OCI-LY7 (cell line): ENCODE results near the gene TTF2. TPM values are rescaled to one million over a fixed set of nuclear protein-coding genes. Genes with fewer than 3 reads are reported as not detected.
"Not testable (repeated sequence)": the region's sequence is repeated elsewhere in the genome, so short reads cannot be mapped to it uniquely, and the experiment has no call there.

Source experiments
- BruUV-seq: library from RNA; stranded (reverse); fragments of 400-500 nt; replicated peaks from 2 replicates; lab custom pipeline; 2021; lab: Mats Ljungman, UMichigan
- CTCF ChIA-PET: fragments of 300-600 bp; sonication (Branson Sonifier 250); formaldehyde crosslinking; loops from one replicate; lab custom pipeline; 2022; ENCODE audit warnings: antibody characterized with exemption; ENCODE audit not compliant: unreplicated experiment; lab: Charles Lee
- POLR2A ChIA-PET: fragments of 300-600 bp; sonication (Branson Sonifier 250); formaldehyde crosslinking; loops from one replicate; lab custom pipeline; 2022; ENCODE audit warnings: antibody characterized with exemption; lab: Charles Lee
- DNase-seq: peaks from one replicate; pipeline ENCODE4 v3.0.0-alpha.2; 2015; ENCODE audit warnings: low spot score
- H2AFZ ChIP-seq: fragments of 200-600 bp; sonication (generic), shearing (Covaris generic); 2 replicates; pipeline ENCODE4 v1.6.1; 2014; ENCODE audit warnings: mild to moderate bottlenecking, antibody characterized with exemption, low read length, moderate library complexity
- H3K27ac ChIP-seq: fragments of 200-600 bp; sonication (generic); 2 replicates; pipeline ENCODE4 v1.5.1; 2014; ENCODE audit warnings: mixed run types, low read depth, mild to moderate bottlenecking, moderate library complexity, low read length, inconsistent platforms; ENCODE audit not compliant: poor library complexity, severe bottlenecking
- H3K36me3 ChIP-seq: fragments of 200-600 bp; sonication (generic); 2 replicates; pipeline ENCODE4 v1.6.1; 2014; ENCODE audit warnings: mild to moderate bottlenecking, antibody characterized with exemption, low read length, moderate library complexity, mixed read lengths; ENCODE audit not compliant: insufficient read depth
- H3K4me1 ChIP-seq: fragments of 200-600 bp; sonication (generic); 2 replicates; pipeline ENCODE4 v1.5.1; 2014; ENCODE audit warnings: mild to moderate bottlenecking, low read length; ENCODE audit not compliant: insufficient read depth, poor library complexity, severe bottlenecking
- H3K4me2 ChIP-seq: fragments of 200-600 bp; sonication (generic); 2 replicates; pipeline ENCODE4 v1.6.1; 2014; ENCODE audit warnings: mild to moderate bottlenecking, low read length
- H3K4me3 ChIP-seq: fragments of 200-600 bp; sonication (generic); 2 replicates; pipeline ENCODE4 v1.5.1; 2014; ENCODE audit warnings: mild to moderate bottlenecking, low read depth, low read length; ENCODE audit not compliant: poor library complexity, severe bottlenecking
- H3K79me2 ChIP-seq: fragments of 200-600 bp; sonication (generic); 2 replicates; pipeline ENCODE4 v1.6.1; 2016; ENCODE audit warnings: low read depth, mild to moderate bottlenecking, low read length, moderate library complexity, mixed read lengths; ENCODE audit not compliant: insufficient read depth
- H3K9me2 ChIP-seq: fragments of 200-600 bp; sonication (generic); 2 replicates; pipeline ENCODE4 v1.6.1; 2016; ENCODE audit warnings: mild to moderate bottlenecking, low read length, mixed read lengths; ENCODE audit not compliant: insufficient read depth
- H3K9me3 ChIP-seq: fragments of 200-600 bp; sonication (generic); 2 replicates; pipeline ENCODE4 v1.6.1; 2014; ENCODE audit warnings: mild to moderate bottlenecking, mixed run types, low read length, mixed read lengths
- H4K20me1 ChIP-seq: fragments of 200-600 bp; sonication (generic); 2 replicates; pipeline ENCODE4 v1.6.1; 2014; ENCODE audit warnings: mild to moderate bottlenecking, antibody characterized with exemption, low read length, moderate library complexity, mixed read lengths; ENCODE audit not compliant: insufficient read depth
- EZH2phosphoT487 ChIP-seq: fragments of 200-600 bp; sonication (generic); IDR thresholded peaks from 2 replicates; pipeline ENCODE4 v1.6.1; 2018; ENCODE audit warnings: low read depth, borderline replicate concordance, mild to moderate bottlenecking, mixed run types, antibody characterized with exemption, low read length, moderate library complexity, mixed read lengths
- intact Hi-C: fragments of 100-400 bp; cut with micrococcal nuclease; formaldehyde crosslinking; loops from one replicate; pipeline ENCODE4 v1.10.0; 2022; ENCODE audit not compliant: unreplicated experiment
- total RNA-seq, 2 experiments: library from RNA; depleted of rRNA in 1 of 2; stranded (reverse); fragments of >200 nt in 1 of 2; shearing (Covaris generic) in 1 of 2; gene quantifications; 2 replicates each; pipeline ENCODE4 v1.2.3, GENCODE V29; 2014 to 2022
- TF ChIP-seq, protein P1 (sequence below): fragments of 200-600 bp; sonication (generic); conservative IDR thresholded peaks from 2 replicates; pipeline ENCODE4 v1.5.1; 2014; ENCODE audit warnings: mild to moderate bottlenecking, antibody characterized with exemption, low read length, moderate library complexity, mixed read lengths

Gene TTF2
- total RNA-seq, 2 experiments from 2014 or later = 81.3 to 133 TPM

- intact Hi-C loops = no loop called here
- no peaks in the 10 kb centered on the region for H3K4me1 ChIP-seq
- H3K4me2 ChIP-seq = no peak overlapping the region
- H3K9me3 ChIP-seq = no peaks in the 10 kb centered on the region
- DNase-seq = no peak
- no peaks in the 10 kb centered on the region for H3K36me3 ChIP-seq
- H3K79me2 ChIP-seq = no peaks in the 10 kb centered on the region
- H3K4me3 ChIP-seq = no peak overlapping the region
- no peaks in the 10 kb centered on the region for H3K9me2 ChIP-seq
- H4K20me1 ChIP-seq = no peaks in the 10 kb centered on the region; the same call in 1 of the 2 replicates
- TF ChIP-seq, protein P1, sequence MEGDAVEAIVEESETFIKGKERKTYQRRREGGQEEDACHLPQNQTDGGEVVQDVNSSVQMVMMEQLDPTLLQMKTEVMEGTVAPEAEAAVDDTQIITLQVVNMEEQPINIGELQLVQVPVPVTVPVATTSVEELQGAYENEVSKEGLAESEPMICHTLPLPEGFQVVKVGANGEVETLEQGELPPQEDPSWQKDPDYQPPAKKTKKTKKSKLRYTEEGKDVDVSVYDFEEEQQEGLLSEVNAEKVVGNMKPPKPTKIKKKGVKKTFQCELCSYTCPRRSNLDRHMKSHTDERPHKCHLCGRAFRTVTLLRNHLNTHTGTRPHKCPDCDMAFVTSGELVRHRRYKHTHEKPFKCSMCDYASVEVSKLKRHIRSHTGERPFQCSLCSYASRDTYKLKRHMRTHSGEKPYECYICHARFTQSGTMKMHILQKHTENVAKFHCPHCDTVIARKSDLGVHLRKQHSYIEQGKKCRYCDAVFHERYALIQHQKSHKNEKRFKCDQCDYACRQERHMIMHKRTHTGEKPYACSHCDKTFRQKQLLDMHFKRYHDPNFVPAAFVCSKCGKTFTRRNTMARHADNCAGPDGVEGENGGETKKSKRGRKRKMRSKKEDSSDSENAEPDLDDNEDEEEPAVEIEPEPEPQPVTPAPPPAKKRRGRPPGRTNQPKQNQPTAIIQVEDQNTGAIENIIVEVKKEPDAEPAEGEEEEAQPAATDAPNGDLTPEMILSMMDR = no peak
- TF ChIP-seq EZH2phosphoT487 = no peak
- ChIA-PET CTCF (no interaction called here), POLR2A (no interaction called here)
- no TSS peak for BruUV-seq
- no peak overlapping the region for H3K27ac ChIP-seq
- no peak overlapping the region for H2AFZ ChIP-seq
These were observed 56.6 kb downstream of the TTF2 start for GRCh38 chr1:117116784-117117130.

- no peak for DNase-seq
- intact Hi-C loops = no loop called here
- no TSS peak for BruUV-seq
- TF ChIP-seq EZH2phosphoT487 = no peak
- TF ChIP-seq, protein P1 = no peak
- H3K4me2 ChIP-seq = no peak overlapping the region
- no peaks in the 10 kb centered on the region for H3K79me2 ChIP-seq
- CTCF ChIA-PET = no interaction called here
- H3K9me2 ChIP-seq = no peaks in the 10 kb centered on the region
- H3K36me3 ChIP-seq = no peaks in the 10 kb centered on the region
- POLR2A ChIA-PET = no interaction called here
- no peak overlapping the region for H3K27ac ChIP-seq
- H2AFZ ChIP-seq = no peak overlapping the region
- no peaks in the 10 kb centered on the region for H3K4me1 ChIP-seq
- no peaks in the 10 kb centered on the region; the same call in 1 of the 2 replicates for H4K20me1 ChIP-seq
- no peak overlapping the region for H3K4me3 ChIP-seq
- H3K9me3 ChIP-seq = no peaks in the 10 kb centered on the region
These were observed 57.6 kb downstream of the TTF2 start for GRCh38 chr1:117117697-117118096.

- TF ChIP-seq EZH2phosphoT487 = no peak
- TF ChIP-seq, protein P1 = no peak
- ChIA-PET CTCF (no interaction called here), POLR2A (no interaction called here)
- Histone ChIP-seq H3K36me3 (no peaks in the 10 kb centered on the region), H3K27ac (no peak overlapping the region), H3K9me2 (no peaks in the 10 kb centered on the region), H4K20me1 (no peaks in the 10 kb centered on the region; the same call in 1 of the 2 replicates), H3K4me3 (no peak overlapping the region), H3K9me3 (no peaks in the 10 kb centered on the region), H3K79me2 (no peaks in the 10 kb centered on the region), H3K4me2 (no peak overlapping the region), H2AFZ (no peak overlapping the region), H3K4me1 (no peaks in the 10 kb centered on the region)
- no TSS peak for BruUV-seq
- intact Hi-C loops = no loop called here
- DNase-seq = no peak
These were observed 58.0 kb downstream of the TTF2 start for GRCh38 chr1:117118137-117118536.

GRCh38 chr1:117119144-117119543 is 59.0 kb downstream of the TTF2 start:
- DNase-seq, H3K9me2 ChIP-seq, H3K36me3 ChIP-seq, H2AFZ ChIP-seq, H3K4me3 ChIP-seq, H3K79me2 ChIP-seq, H3K9me3 ChIP-seq, H3K27ac ChIP-seq, BruUV-seq, CTCF ChIA-PET, H3K4me1 ChIP-seq, H4K20me1 ChIP-seq, intact Hi-C loops, H3K4me2 ChIP-seq: not testable (repeated sequence)
- POLR2A ChIA-PET = interaction anchor here (0.7 kb wide), 1 partner anchor 1318 kb away, joined by 3 read pairs; no protein-coding TSS in a partner anchor
